KMS-11 (cell line): ENCODE results near the gene ARHGAP28.

Source experiments
- H2AFZ ChIP-seq: fragments of 200-600 bp; sonication (generic); 2 replicates; pipeline ENCODE4 v1.6.1; 2016; ENCODE audit warnings: antibody characterized with exemption, mixed run types, low read depth
- H3K27ac ChIP-seq: fragments of 200-600 bp; sonication (generic); 2 replicates; pipeline ENCODE4 v1.6.1; 2016; ENCODE audit warnings: mild to moderate bottlenecking, mixed run types
- H3K27me3 ChIP-seq: fragments of 200-600 bp; sonication (generic); 2 replicates; pipeline ENCODE4 v1.6.1; 2017; ENCODE audit warnings: mild to moderate bottlenecking, low read depth, mixed run types, moderate library complexity; ENCODE audit not compliant: insufficient read depth
- H3K36me3 ChIP-seq: fragments of 200-600 bp; sonication (generic); 2 replicates; pipeline ENCODE4 v1.6.1; 2017; ENCODE audit warnings: mild to moderate bottlenecking, mixed run types; ENCODE audit not compliant: insufficient read depth
- H3K4me1 ChIP-seq: fragments of 200-600 bp; sonication (generic); 2 replicates; pipeline ENCODE4 v1.6.1; 2016; ENCODE audit warnings: mild to moderate bottlenecking, low read depth, mixed run types; ENCODE audit not compliant: poor library complexity, severe bottlenecking
- H3K4me2 ChIP-seq: fragments of 200-600 bp; sonication (generic); 2 replicates; pipeline ENCODE4 v1.7.0; 2016; ENCODE audit warnings: mild to moderate bottlenecking, mixed run types
- H3K4me3 ChIP-seq: fragments of 200-600 bp; sonication (generic); IDR thresholded peaks from 2 replicates; pipeline ENCODE4 v1.6.1; 2017; ENCODE audit warnings: low read depth, low read length, mixed read lengths; ENCODE audit not compliant: insufficient read depth
- H3K79me2 ChIP-seq: fragments of 200-600 bp; sonication (generic); 2 replicates; pipeline ENCODE4 v1.6.1; 2016; ENCODE audit warnings: low read depth, mixed run types; ENCODE audit not compliant: insufficient read depth
- H3K9ac ChIP-seq: fragments of 200-600 bp; sonication (generic); 2 replicates; pipeline ENCODE4 v1.6.1; 2016; ENCODE audit warnings: mild to moderate bottlenecking, mixed run types
- H4K20me1 ChIP-seq: fragments of 200-600 bp; sonication (generic); 2 replicates; pipeline ENCODE4 v1.6.1; 2016; ENCODE audit warnings: mild to moderate bottlenecking, mixed run types; ENCODE audit not compliant: insufficient read depth
- CTCF ChIP-seq: fragments of 200-600 bp; sonication (generic); conservative IDR thresholded peaks from 2 replicates; pipeline ENCODE4 v1.6.1; 2017; ENCODE audit warnings: low read depth, mild to moderate bottlenecking, antibody characterized with exemption, low read length, moderate library complexity, mixed read lengths

Gene ARHGAP28

GRCh38 chr18:6873040-6873751 is 143.7 kb downstream of the ARHGAP28 start:
- H3K27me3 ChIP-seq = no peaks in the 10 kb centered on the region
- no peak overlapping the region for H3K9ac ChIP-seq
- no peak overlapping the region for H3K27ac ChIP-seq

GRCh38 chr18:6874315-6874714 is 144.8 kb downstream of the ARHGAP28 start:
- Histone ChIP-seq H3K79me2 (no peaks in the 10 kb centered on the region), H3K27me3 (no peaks in the 10 kb centered on the region), H3K4me1 (peaks cover 15% of the 10 kb centered on the region), H3K36me3 (no peaks in the 10 kb centered on the region), H3K4me3 (no peak overlapping the region), H3K27ac (no peak overlapping the region), H4K20me1 (no peaks in the 10 kb centered on the region), H3K4me2 (no peak overlapping the region), H3K9ac (no peak overlapping the region), H2AFZ (no peak overlapping the region)
- TF ChIP-seq CTCF = no peak

More at GRCh38 chr18:6873040-6873751, 143.7 kb downstream of the ARHGAP28 start:
- Histone ChIP-seq H3K4me1 (peaks cover 15% of the 10 kb centered on the region), H3K36me3 (no peaks in the 10 kb centered on the region), H3K4me3 (no peak overlapping the region), H3K79me2 (no peaks in the 10 kb centered on the region), H4K20me1 (no peaks in the 10 kb centered on the region), H2AFZ (no peak overlapping the region), H3K4me2 (no peak overlapping the region)
- no peak for TF ChIP-seq CTCF

DNA sequence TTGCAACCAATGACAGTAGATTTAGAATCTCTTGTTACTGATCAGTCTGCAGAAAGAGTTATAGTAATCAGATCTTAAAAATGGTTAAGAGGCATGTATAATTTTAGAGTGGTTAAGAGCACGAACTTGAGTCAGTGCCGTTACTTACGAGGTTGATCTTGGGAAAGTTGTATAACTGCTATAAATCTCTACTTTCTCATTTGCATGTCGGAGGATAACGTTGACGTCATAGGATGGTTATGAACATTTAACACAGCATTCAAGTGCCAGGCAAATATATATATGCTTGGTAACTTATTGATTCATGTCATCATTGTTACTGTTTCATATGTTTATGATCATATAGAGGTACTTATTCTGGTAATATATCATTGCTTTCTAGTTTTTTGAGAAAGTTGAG is 146.2 kb downstream of the ARHGAP28 start:
- Histone ChIP-seq H3K79me2 (no peaks in the 10 kb centered on the region), H2AFZ (no peak overlapping the region), H4K20me1 (no peaks in the 10 kb centered on the region), H3K4me2 (no peak overlapping the region), H3K9ac (no peak overlapping the region), H3K4me1 (peaks cover 15% of the 10 kb centered on the region), H3K36me3 (no peaks in the 10 kb centered on the region), H3K27ac (no peak overlapping the region), H3K4me3 (no peak overlapping the region), H3K27me3 (no peaks in the 10 kb centered on the region)
- TF ChIP-seq CTCF = no peak

- Histone ChIP-seq H3K9ac (no peak overlapping the region), H3K27me3 (no peaks in the 10 kb centered on the region), H3K4me3 (no peak overlapping the region), H3K4me2 (no peak overlapping the region), H3K79me2 (no peaks in the 10 kb centered on the region), H3K4me1 (peaks cover 15% of the 10 kb centered on the region), H3K36me3 (no peaks in the 10 kb centered on the region), H2AFZ (no peak overlapping the region), H3K27ac (no peak overlapping the region), H4K20me1 (no peaks in the 10 kb centered on the region)
- TF ChIP-seq CTCF = no peak
Observed at GRCh38 chr18:6876641-6877041, 147.1 kb downstream of the ARHGAP28 start.
